GM12878 (cell line): Measurements from ENCODE around the gene TAS2R5. TPM values are rescaled to one million over a fixed set of nuclear protein-coding genes. Genes with fewer than 3 reads are reported as not detected.
A peak's percentile ranks its signal among the peaks of the same experiment; 100 is the strongest.

Source experiments
- ATAC-seq: fragments of 200-7000 bp; cut with Tn5 transposase; 3 replicates; pipeline ENCODE4 v1.9.1; 2020; ENCODE audit warnings: mild to moderate bottlenecking, moderate library complexity
- BruUV-seq: library from RNA; stranded (reverse); fragments of 400-500 nt; replicated peaks from 2 replicates; lab custom pipeline; 2021; lab: Mats Ljungman, UMichigan
- CTCF ChIA-PET: fragments of 300-600 bp; sonication (Branson Sonifier 250); formaldehyde crosslinking; extraction: SDS; loops from one replicate; lab custom pipeline; 2021; ENCODE audit warnings: inconsistent platforms; lab: Yijun Ruan, JAX
- POLR2A ChIA-PET: fragments of 350-600 bp; formaldehyde crosslinking; extraction: SDS; loops from one replicate; lab custom pipeline; 2021; ENCODE audit warnings: inconsistent platforms; lab: Charles Lee
- RAD21 ChIA-PET: fragments of 300-600 bp; sonication (Branson Sonifier 250); formaldehyde crosslinking; loops from one replicate; lab custom pipeline; 2023; ENCODE audit warnings: antibody characterized with exemption; ENCODE audit not compliant: unreplicated experiment; lab: Charles Lee
- SMC1A ChIA-PET: fragments of 300-600 bp; sonication (Branson Sonifier 250); formaldehyde crosslinking; loops from one replicate; lab custom pipeline; 2023; ENCODE audit not compliant: unreplicated experiment, uncharacterized antibody; lab: Charles Lee
- DNase-seq: peaks from one replicate; pipeline ENCODE4 v3.0.0-alpha.2; 2011; ENCODE audit warnings: low read depth, low spot score
- FAIRE-seq: peaks from 3 replicates; lab custom pipeline; 2011; peaks lifted over from hg19 to GRCh38; lab: Jason Lieb, UNC
- H2AFZ ChIP-seq: 2 replicates; pipeline ENCODE4 v1.6.0; 2011; ENCODE audit warnings: low read depth, low read length, control low read depth; ENCODE audit not compliant: control insufficient read depth
- H3K27ac ChIP-seq: 2 replicates; pipeline ENCODE4 v1.5.1; 2011; ENCODE audit warnings: control low read depth; ENCODE audit not compliant: control insufficient read depth, insufficient read depth
- H3K27me3 ChIP-seq, 2 experiments: replicated peaks in 1 of 2; 2 replicates each; pipeline versions ENCODE4 v1.6.0 to v1.6.1; 2011; ENCODE audit warnings: low read length in 1 of 2; ENCODE audit not compliant: control insufficient read depth in 2 of 2, insufficient read depth in 2 of 2
- H3K36me3 ChIP-seq, 2 experiments: 2 replicates each; pipeline ENCODE4 v1.5.1; 2011; ENCODE audit warnings: low read length in 1 of 2; ENCODE audit not compliant: control insufficient read depth in 2 of 2, insufficient read depth in 2 of 2
- H3K4me1 ChIP-seq: 2 replicates; pipeline ENCODE4 v1.6.1; 2011; ENCODE audit warnings: mild to moderate bottlenecking, low read length, moderate library complexity, mixed read lengths; ENCODE audit not compliant: control insufficient read depth, insufficient read depth
- H3K4me2 ChIP-seq: 2 replicates; pipeline ENCODE4 v1.6.0; 2011; ENCODE audit warnings: control low read depth; ENCODE audit not compliant: control insufficient read depth, insufficient read depth
- H3K4me3 ChIP-seq: fragments of 200-600 bp; sonication (generic); 2 replicates; pipeline ENCODE4 v1.5.1; 2016
- H3K79me2 ChIP-seq: 2 replicates; pipeline ENCODE4 v1.6.0; 2011; ENCODE audit warnings: low read length; ENCODE audit not compliant: control insufficient read depth, insufficient read depth
- H3K9ac ChIP-seq: 2 replicates; pipeline ENCODE4 v1.8.0; 2011; ENCODE audit warnings: low read length, control low read depth, mixed read lengths; ENCODE audit not compliant: control insufficient read depth, insufficient read depth
- H3K9me3 ChIP-seq: replicated peaks from 3 replicates; pipeline ENCODE4 v1.5.1; 2011; ENCODE audit warnings: mild to moderate bottlenecking, low read length; ENCODE audit not compliant: control insufficient read depth, insufficient read depth
- H4K20me1 ChIP-seq: 2 replicates; pipeline ENCODE4 v1.6.0; 2011; ENCODE audit not compliant: control insufficient read depth, insufficient read depth
- CEBPB ChIP-seq, 2 experiments: fragments of 150-350 bp in 1 of 2; IDR thresholded peaks; 2 replicates each; pipeline ENCODE4 v1.6.1; 2012 to 2014; ENCODE audit warnings: low read depth in 2 of 2, low read length in 2 of 2, borderline replicate concordance in 1 of 2, inconsistent platforms in 1 of 2
- HDAC2 ChIP-seq: fragments of 200-600 bp; sonication (generic); IDR thresholded peaks from 2 replicates; pipeline ENCODE4 v1.6.1; 2017
- MYC ChIP-seq: IDR thresholded peaks from 2 replicates; pipeline ENCODE4 v1.6.1; 2011; ENCODE audit warnings: mild to moderate bottlenecking, low read length, moderate library complexity, inconsistent platforms; ENCODE audit not compliant: insufficient read depth, insufficient replicate concordance, insufficient read length, severe bottlenecking
- NR2C2 ChIP-seq: IDR thresholded peaks from 2 replicates; pipeline ENCODE4 v1.6.1; 2011; ENCODE audit warnings: borderline replicate concordance, low read depth; ENCODE audit not compliant: control insufficient read depth, insufficient read length
- RAD21 ChIP-seq: IDR thresholded peaks from 2 replicates; pipeline ENCODE4 v1.6.1; 2011; ENCODE audit warnings: mild to moderate bottlenecking, low read depth, low read length, moderate library complexity; ENCODE audit not compliant: insufficient read depth
- SMC3 ChIP-seq: IDR thresholded peaks from 2 replicates; pipeline ENCODE4 v1.6.1; 2011; ENCODE audit warnings: low read length, improper control_type of control experiment, borderline replicate concordance
- TBL1XR1 ChIP-seq: IDR thresholded peaks from 2 replicates; pipeline ENCODE4 v1.6.1; 2012; ENCODE audit warnings: low read depth, low read length, improper control_type of control experiment
- ZBED1 ChIP-seq: IDR thresholded peaks from 2 replicates; pipeline ENCODE4 v1.6.1; 2016; ENCODE audit warnings: borderline replicate concordance
- ZNF622 ChIP-seq: fragments of 450-650 bp; IDR thresholded peaks from 2 replicates; pipeline ENCODE4 v1.6.1; 2017; ENCODE audit warnings: mild to moderate bottlenecking, inconsistent platforms
- WGBS: methylation state at CpG from one replicate; pipeline ENCODE4 v1.1.6; 2016; ENCODE audit warnings: low lambda C conversion rate; ENCODE audit not compliant: insufficient replicate concordance, insufficient coverage; ENCODE audit errors: missing lambda C conversion rate; 5-methylcytosine and 5-hydroxymethylcytosine counted together
- in situ Hi-C: fragments of 300-500 bp; cut with MboI; formaldehyde crosslinking; loops from 9 replicates; pipeline ENCODE4 v1.14.3; 2018; ENCODE audit warnings: mixed read lengths
- intact Hi-C: fragments of 100-400 bp; cut with micrococcal nuclease; formaldehyde crosslinking; loops from one replicate; pipeline ENCODE4 v1.14.2; 2022; ENCODE audit not compliant: unreplicated experiment
- polyA plus RNA-seq, 11 experiments: library from polyadenylated mRNA; depleted of rRNA in 4 of 11; unstranded in 6 of 11; stranded (reverse) in 5 of 11; fragments of >200 nt; fragmentation: Nextera tagmentation in 4 of 11; fragmentation: Illumina TruSeq in 1 of 11; extraction: Ambion mirVana in 4 of 11; extraction: Trizol in 1 of 11; gene quantifications; 1 replicate in 1 of 11; 2 replicates in 10 of 11; pipeline versions ENCODE4 v1.2.1 to v1.2.3, GENCODE V29; 2011 to 2016; ENCODE audit warnings: inconsistent platforms in 2 of 11, missing spikeins in 2 of 11, low read depth in 1 of 11
- total RNA-seq, 4 experiments: library from RNA; depleted of rRNA in 3 of 4; stranded (reverse); fragments of >200 nt in 3 of 4; fragmentation: Illumina TruSeq in 1 of 4; extraction: Trizol in 1 of 4; gene quantifications; 2 replicates each; pipeline versions ENCODE4 v1.2.1 to v1.2.3, GENCODE V29; 2013 to 2021
- TF ChIP-seq, protein P1 (sequence below): IDR thresholded peaks from 2 replicates; pipeline ENCODE4 v1.6.1; 2012; ENCODE audit warnings: mild to moderate bottlenecking, low read depth, low read length
- TF ChIP-seq, protein P2 (sequence below), 3 experiments: IDR thresholded peaks in 2 of 3; conservative IDR thresholded peaks in 1 of 3; 2 replicates each; pipeline ENCODE4 v1.5.1; 2011; ENCODE audit warnings: low read depth in 3 of 3, low read length in 3 of 3, mild to moderate bottlenecking in 3 of 3, control low read depth in 2 of 3, moderate library complexity in 2 of 3, inconsistent platforms in 1 of 3, mixed read lengths in 1 of 3; ENCODE audit not compliant: control insufficient read depth in 2 of 3, insufficient read depth in 1 of 3; ENCODE audit errors: extremely low read depth in 1 of 3

The TAS2R5 gene
- total and polyA plus RNA-seq, 10 of the 15 experiments (the other 5 are each of a cell fraction or from before 2014, with no cell fraction given): 0.07 to 2.1 (median 0.44) TPM; not detected in 3

DNA sequence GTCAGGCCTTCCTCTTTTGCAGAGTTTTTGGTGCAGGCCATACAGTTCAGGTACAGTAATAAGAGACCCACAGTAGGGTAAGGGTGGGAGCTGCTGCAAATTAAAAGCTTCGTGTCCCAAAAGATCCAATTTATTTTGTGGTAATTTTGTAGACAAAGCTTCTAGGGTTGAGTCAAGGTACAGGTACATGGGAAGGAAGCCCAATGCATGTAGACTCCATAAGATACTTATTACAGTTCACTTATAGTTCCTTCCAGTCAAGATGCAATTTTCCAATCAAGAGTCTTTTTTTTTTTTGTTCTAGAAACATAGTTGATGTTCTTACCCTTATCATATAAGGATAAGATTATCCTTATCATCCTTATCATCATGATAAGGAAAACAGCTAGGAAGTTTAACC lies 13.6 kb upstream of the TAS2R5 start, which contains the start of gene TAS2R4 (continued):
- TF ChIP-seq, protein P1, sequence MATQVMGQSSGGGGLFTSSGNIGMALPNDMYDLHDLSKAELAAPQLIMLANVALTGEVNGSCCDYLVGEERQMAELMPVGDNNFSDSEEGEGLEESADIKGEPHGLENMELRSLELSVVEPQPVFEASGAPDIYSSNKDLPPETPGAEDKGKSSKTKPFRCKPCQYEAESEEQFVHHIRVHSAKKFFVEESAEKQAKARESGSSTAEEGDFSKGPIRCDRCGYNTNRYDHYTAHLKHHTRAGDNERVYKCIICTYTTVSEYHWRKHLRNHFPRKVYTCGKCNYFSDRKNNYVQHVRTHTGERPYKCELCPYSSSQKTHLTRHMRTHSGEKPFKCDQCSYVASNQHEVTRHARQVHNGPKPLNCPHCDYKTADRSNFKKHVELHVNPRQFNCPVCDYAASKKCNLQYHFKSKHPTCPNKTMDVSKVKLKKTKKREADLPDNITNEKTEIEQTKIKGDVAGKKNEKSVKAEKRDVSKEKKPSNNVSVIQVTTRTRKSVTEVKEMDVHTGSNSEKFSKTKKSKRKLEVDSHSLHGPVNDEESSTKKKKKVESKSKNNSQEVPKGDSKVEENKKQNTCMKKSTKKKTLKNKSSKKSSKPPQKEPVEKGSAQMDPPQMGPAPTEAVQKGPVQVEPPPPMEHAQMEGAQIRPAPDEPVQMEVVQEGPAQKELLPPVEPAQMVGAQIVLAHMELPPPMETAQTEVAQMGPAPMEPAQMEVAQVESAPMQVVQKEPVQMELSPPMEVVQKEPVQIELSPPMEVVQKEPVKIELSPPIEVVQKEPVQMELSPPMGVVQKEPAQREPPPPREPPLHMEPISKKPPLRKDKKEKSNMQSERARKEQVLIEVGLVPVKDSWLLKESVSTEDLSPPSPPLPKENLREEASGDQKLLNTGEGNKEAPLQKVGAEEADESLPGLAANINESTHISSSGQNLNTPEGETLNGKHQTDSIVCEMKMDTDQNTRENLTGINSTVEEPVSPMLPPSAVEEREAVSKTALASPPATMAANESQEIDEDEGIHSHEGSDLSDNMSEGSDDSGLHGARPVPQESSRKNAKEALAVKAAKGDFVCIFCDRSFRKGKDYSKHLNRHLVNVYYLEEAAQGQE: no peak
- TF ChIP-seq TBL1XR1 (no peak), ZNF622 (no peak), ZBED1 (no peak), MYC (no peak), HDAC2 (no peak)

DNA sequence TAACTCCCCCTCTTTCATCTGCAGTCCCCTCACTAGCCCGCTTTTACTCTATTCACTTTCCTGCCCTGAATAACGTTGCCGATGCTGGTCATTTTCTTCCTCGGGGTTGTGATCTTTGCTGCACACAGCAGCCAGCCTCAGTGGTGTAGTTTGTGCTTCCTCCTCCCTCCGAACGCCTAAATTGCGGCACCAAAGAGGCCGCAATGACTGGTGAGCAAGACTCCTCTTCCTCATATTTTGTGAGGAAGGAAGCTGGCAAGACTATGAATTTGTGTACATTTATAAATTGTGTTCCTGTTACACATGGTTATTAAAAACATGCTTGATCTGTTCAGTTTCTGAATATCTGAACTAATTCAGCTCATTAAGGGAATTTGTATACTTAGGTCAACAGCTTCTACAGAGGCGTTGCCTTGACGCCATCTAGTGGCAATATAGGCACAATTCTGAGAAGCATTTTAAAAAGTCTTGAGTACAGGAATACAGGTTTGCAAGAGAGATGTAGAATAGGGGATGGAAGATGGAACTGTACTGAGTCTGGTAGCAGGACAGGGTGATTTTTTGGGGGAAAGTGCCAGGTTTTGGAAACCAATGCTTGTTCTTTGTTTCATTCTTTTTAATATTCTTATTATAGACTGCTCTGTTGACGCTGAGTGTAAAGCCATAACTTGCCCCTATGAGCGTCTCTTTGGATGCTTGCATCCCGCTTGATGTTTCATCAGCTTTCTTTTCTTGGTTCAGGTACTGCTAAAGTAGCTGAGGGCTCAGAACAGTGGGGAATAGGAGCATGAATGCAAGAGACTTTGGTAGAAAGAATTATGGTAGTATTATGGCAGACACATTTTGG lies 4.1 kb upstream of the TAS2R5 start:
- ATAC-seq (peak; percentile 92), DNase-seq (peak; percentile 8), FAIRE-seq (no peak)
- CTCF ChIA-PET: interaction anchor here (0.5 to 5.4 kb wide), 28 partner anchors 9 to 879 kb away, joined by 3 to 108 read pairs (median 3); partner anchors contain the start of gene SSBP1
- POLR2A ChIA-PET: no interaction called here
- H3K9me3 ChIP-seq: no peaks in the 10 kb centered on the region
- 66% methylated on average over 13 of the region's 13 CpGs for WGBS
- no peaks in the 10 kb centered on the region for H3K79me2 ChIP-seq
- no peak overlapping the region for H3K27ac ChIP-seq
- H3K9ac ChIP-seq: no peak overlapping the region
- TF ChIP-seq RAD21 (peak; percentile 78), CEBPB (IDR thresholded peaks at IDR 0.05; ENCODE audit: borderline replicate concordance in 1 of 2, low read depth in 2 of 2, low read length in 2 of 2) (no peak), NR2C2 (no peak), SMC3 (peak; percentile 66)
- TF ChIP-seq, protein P2, sequence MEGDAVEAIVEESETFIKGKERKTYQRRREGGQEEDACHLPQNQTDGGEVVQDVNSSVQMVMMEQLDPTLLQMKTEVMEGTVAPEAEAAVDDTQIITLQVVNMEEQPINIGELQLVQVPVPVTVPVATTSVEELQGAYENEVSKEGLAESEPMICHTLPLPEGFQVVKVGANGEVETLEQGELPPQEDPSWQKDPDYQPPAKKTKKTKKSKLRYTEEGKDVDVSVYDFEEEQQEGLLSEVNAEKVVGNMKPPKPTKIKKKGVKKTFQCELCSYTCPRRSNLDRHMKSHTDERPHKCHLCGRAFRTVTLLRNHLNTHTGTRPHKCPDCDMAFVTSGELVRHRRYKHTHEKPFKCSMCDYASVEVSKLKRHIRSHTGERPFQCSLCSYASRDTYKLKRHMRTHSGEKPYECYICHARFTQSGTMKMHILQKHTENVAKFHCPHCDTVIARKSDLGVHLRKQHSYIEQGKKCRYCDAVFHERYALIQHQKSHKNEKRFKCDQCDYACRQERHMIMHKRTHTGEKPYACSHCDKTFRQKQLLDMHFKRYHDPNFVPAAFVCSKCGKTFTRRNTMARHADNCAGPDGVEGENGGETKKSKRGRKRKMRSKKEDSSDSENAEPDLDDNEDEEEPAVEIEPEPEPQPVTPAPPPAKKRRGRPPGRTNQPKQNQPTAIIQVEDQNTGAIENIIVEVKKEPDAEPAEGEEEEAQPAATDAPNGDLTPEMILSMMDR (IDR thresholded peaks at IDR 0.05 in 2 of 3, conservative IDR thresholded peaks at IDR 0.05 in 1 of 3; ENCODE audit: control insufficient read depth in 2 of 3, extremely low read depth in 1 of 3, insufficient read depth in 1 of 3, low read depth in 3 of 3, low read length in 3 of 3): peak; percentile 66 to 87 (median 76)
- TF ChIP-seq, all 136 proteins: peak for 3
- Histone ChIP-seq H3K36me3 (no peaks in the 10 kb centered on the region; a peak in 1 of 4 replicates), H3K4me3 (no peak overlapping the region), H3K4me1 (no peaks in the 10 kb centered on the region), H2AFZ (no peak overlapping the region), H4K20me1 (no peaks in the 10 kb centered on the region), H3K4me2 (no peak overlapping the region), H3K27me3 (no peaks in the 10 kb centered on the region)
- BruUV-seq: no TSS peak
- intact Hi-C loops: loop anchor here (1.0 kb wide), 1 partner anchor 132 kb away; no protein-coding TSS in a partner anchor
- ChIA-PET RAD21 (interaction anchor here (0.7 to 1.9 kb wide), 5 partner anchors 17 to 255 kb away, joined by 3 to 11 read pairs (median 5); no protein-coding TSS in a partner anchor), SMC1A (interaction anchor here (0.7 to 2.6 kb wide), 8 partner anchors 11 to 237 kb away, joined by 3 to 11 read pairs (median 4); partner anchors contain the start of gene SSBP1)
- in situ Hi-C loops: no loop called here
